ENCODE results near the gene PRDM1.

PRDM1 gene

DNA sequence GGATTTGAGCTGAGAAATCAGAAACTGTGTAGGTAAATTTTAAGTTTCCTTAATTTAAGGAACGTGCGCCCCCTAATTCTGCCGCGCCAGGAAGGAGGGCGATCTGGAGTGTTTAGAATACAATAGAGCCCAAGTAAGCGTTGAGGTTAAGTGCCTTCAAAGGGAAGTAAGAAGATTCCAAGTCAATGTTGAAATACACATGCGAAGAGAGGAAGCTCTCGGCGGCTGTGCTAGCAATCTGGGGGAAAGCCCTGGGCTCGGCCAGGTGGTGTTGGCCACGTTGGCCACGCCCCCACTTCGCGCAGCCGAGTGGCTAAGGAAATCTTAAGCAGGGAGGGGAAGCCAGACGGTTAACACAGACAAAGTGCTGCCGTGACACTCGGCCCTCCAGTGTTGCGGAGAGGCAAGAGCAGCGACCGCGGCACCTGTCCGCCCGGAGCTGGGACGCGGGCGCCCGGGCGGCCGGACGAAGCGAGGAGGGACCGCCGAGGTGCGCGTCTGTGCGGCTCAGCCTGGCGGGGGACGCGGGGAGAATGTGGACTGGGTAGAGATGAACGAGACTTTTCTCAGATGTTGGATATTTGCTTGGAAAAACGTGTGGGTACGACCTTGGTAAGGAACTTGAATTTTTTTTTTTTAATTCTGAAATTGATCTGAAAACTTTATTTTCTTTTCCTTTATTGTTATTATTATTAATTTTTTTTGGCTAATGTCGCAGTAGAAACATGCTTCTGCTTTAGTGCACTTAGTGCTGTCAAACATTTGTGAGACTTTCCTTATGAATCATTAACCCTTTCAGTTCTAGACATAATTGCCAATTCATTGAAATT, at the start of gene PRDM1:
Gene PRDM1, plus strand, starts transcription at position 353 of the 830 bp plus-strand sequence. Its CDS starts 218 bp downstream, at position 571.
- no peaks in the 10 kb centered on the region for H3K27me3 ChIP-seq (replicated peaks; ENCODE audit: control insufficient read depth, insufficient read depth, low read length)

GRCh38 chr6:106037060-106037459, 49.1 kb upstream of the PRDM1 start:
- no peaks in the 10 kb centered on the region for H3K27me3 ChIP-seq (replicated peaks; ENCODE audit: control insufficient read depth, insufficient read depth, low read length)
- H3K9ac ChIP-seq (ENCODE audit: low read length), result no peak overlapping the region
- peaks cover 4% of the 10 kb centered on the region for H3K4me1 ChIP-seq (ENCODE audit: control insufficient read depth, insufficient read depth, low read length)
- no peak overlapping the region for H3K4me3 ChIP-seq (ENCODE audit: low read length)
- no peaks in the 10 kb centered on the region for H3K36me3 ChIP-seq (ENCODE audit: control insufficient read depth, insufficient read depth, low read length, severe bottlenecking)
- peaks cover 15% of the 10 kb centered on the region for H3K9me3 ChIP-seq (ENCODE audit: control insufficient read depth, low read length)
- peak; percentile 7 for DNase-seq (ENCODE audit: low read depth)

More for the DNA sequence above, at the start of gene PRDM1:
- H3K9me3 ChIP-seq (ENCODE audit: control insufficient read depth, low read length), result no peaks in the 10 kb centered on the region
- DNase-seq (ENCODE audit: low read depth), result peak; percentile 80
- H3K4me3 ChIP-seq (ENCODE audit: low read length), result peak within 1 kb of the TSS; percentile 87
- H3K9ac ChIP-seq (ENCODE audit: low read length), result peak within 1 kb of the TSS; percentile 71
- H3K4me1 ChIP-seq (ENCODE audit: control insufficient read depth, insufficient read depth, low read length), result peaks cover 40% of the 10 kb centered on the region
- no peaks in the 10 kb centered on the region for H3K36me3 ChIP-seq (ENCODE audit: control insufficient read depth, insufficient read depth, low read length, severe bottlenecking)

DNA sequence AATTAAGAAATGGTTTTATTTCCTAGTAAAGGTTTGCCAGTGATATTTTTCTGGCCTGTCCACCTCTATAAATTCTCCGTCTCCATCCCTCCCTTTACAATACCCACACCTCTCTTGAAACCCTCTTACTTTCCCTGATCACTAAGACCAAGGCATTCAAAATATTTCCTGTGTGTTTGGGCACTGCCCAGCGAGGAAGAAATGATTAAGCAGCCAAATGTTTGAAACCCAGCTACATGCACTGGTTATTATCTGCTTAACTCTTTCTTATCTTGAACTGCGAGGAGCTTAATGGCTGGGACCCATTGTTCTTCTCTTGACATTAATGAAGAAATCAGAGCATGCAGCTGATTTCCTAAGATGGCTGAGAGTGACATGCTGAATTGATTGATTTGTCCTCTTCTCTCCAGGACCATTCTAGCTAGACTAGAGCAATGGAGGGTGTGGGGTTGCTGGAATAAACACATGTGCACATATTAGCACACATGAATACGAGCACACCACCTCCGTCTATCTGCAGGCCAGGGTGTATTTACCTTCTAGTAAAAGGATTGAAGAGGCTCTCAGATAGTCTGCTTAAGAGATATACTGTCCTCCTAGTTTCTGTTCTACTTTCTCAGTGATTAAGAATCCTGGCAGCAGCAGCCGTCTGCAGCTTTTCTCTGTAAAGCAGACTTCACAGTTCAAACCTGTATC, 46.1 kb upstream of the PRDM1 start:
- Histone ChIP-seq H3K27me3 (replicated peaks; ENCODE audit: control insufficient read depth, insufficient read depth, low read length) (no peaks in the 10 kb centered on the region), H3K9me3 (ENCODE audit: control insufficient read depth, low read length) (peaks cover 15% of the 10 kb centered on the region), H3K4me3 (ENCODE audit: low read length) (no peak overlapping the region), H3K9ac (ENCODE audit: low read length) (no peak overlapping the region), H3K36me3 (ENCODE audit: control insufficient read depth, insufficient read depth, low read length, severe bottlenecking) (no peaks in the 10 kb centered on the region), H3K4me1 (ENCODE audit: control insufficient read depth, insufficient read depth, low read length) (peaks cover 4% of the 10 kb centered on the region)
- no peak for DNase-seq (ENCODE audit: low read depth)

DNA sequence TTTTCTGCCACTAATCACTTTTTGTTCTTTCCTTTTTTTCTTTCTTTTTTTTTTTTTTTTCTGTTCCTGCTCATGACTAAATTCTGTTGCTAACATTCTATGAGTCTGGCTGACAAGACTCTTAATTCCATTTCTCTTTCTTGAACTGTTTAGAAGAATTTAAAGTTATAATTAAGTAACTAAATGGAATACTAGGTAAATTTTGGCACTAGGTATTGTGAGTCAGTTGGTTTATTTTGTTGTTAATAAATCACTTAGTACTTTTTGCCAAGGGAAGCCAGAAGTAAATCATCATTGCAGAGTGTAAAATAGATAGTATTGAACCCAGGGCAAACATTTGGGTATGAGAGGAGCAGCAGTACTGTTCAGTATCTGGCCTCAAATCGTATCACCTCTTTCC, 42.0 kb upstream of the PRDM1 start:
- Histone ChIP-seq H3K9ac (ENCODE audit: low read length) (no peak overlapping the region), H3K27me3 (replicated peaks; ENCODE audit: control insufficient read depth, insufficient read depth, low read length) (no peaks in the 10 kb centered on the region), H3K4me1 (ENCODE audit: control insufficient read depth, insufficient read depth, low read length) (peaks cover 4% of the 10 kb centered on the region), H3K36me3 (ENCODE audit: control insufficient read depth, insufficient read depth, low read length, severe bottlenecking) (no peaks in the 10 kb centered on the region), H3K9me3 (ENCODE audit: control insufficient read depth, low read length) (no peaks in the 10 kb centered on the region), H3K4me3 (ENCODE audit: low read length) (no peak overlapping the region)
- DNase-seq (ENCODE audit: low read depth), result no peak

- no peaks in the 10 kb centered on the region for H3K9me3 ChIP-seq (ENCODE audit: control insufficient read depth, low read length)
- no peak for DNase-seq (ENCODE audit: low read depth)
- H3K36me3 ChIP-seq (ENCODE audit: control insufficient read depth, insufficient read depth, low read length, severe bottlenecking), result no peaks in the 10 kb centered on the region
- no peak overlapping the region for H3K9ac ChIP-seq (ENCODE audit: low read length)
- H3K27me3 ChIP-seq (replicated peaks; ENCODE audit: control insufficient read depth, insufficient read depth, low read length), result no peaks in the 10 kb centered on the region
- no peak overlapping the region for H3K4me3 ChIP-seq (ENCODE audit: low read length)
- H3K4me1 ChIP-seq (ENCODE audit: control insufficient read depth, insufficient read depth, low read length), result peaks cover 2% of the 10 kb centered on the region
Measured at GRCh38 chr6:106045077-106045476, 41.1 kb upstream of the PRDM1 start.

- H3K4me3 ChIP-seq (ENCODE audit: low read length), result no peak overlapping the region
- H3K9me3 ChIP-seq (ENCODE audit: control insufficient read depth, low read length), result no peaks in the 10 kb centered on the region
- no peaks in the 10 kb centered on the region for H3K4me1 ChIP-seq (ENCODE audit: control insufficient read depth, insufficient read depth, low read length)
- no peaks in the 10 kb centered on the region for H3K27me3 ChIP-seq (replicated peaks; ENCODE audit: control insufficient read depth, insufficient read depth, low read length)
- no peak for DNase-seq (ENCODE audit: low read depth)
- no peaks in the 10 kb centered on the region for H3K36me3 ChIP-seq (ENCODE audit: control insufficient read depth, insufficient read depth, low read length, severe bottlenecking)
- no peak overlapping the region for H3K9ac ChIP-seq (ENCODE audit: low read length)
Measured at GRCh38 chr6:106046116-106046853, 39.9 kb upstream of the PRDM1 start.

GRCh38 chr6:106046854-106047200, 39.3 kb upstream of the PRDM1 start:
- Histone ChIP-seq H3K4me1 (ENCODE audit: control insufficient read depth, insufficient read depth, low read length) (no peaks in the 10 kb centered on the region), H3K27me3 (replicated peaks; ENCODE audit: control insufficient read depth, insufficient read depth, low read length) (no peaks in the 10 kb centered on the region), H3K4me3 (ENCODE audit: low read length) (no peak overlapping the region), H3K9ac (ENCODE audit: low read length) (no peak overlapping the region), H3K9me3 (ENCODE audit: control insufficient read depth, low read length) (no peaks in the 10 kb centered on the region), H3K36me3 (ENCODE audit: control insufficient read depth, insufficient read depth, low read length, severe bottlenecking) (no peaks in the 10 kb centered on the region)
- no peak for DNase-seq (ENCODE audit: low read depth)

DNA sequence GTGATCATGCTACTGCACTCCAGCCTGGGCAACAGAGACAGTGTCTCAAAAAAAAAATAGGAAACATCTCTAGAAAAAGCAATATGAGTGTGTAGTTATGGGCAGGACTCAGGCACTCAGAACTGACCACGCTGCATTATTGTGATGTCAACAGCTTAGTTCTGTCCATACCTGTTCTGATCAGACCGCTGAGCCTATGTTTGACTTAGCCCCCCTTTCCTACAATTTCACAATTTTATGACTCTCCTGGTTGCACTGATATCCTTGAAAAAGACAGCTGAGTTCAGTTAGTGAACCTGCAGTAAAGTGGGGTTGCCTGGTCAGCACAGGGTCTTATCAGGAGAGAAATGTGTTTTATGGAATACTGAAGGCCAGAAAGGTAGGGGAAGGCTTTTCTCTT, 37.8 kb upstream of the PRDM1 start:
- Histone ChIP-seq H3K4me1 (ENCODE audit: control insufficient read depth, insufficient read depth, low read length) (no peaks in the 10 kb centered on the region), H3K9me3 (ENCODE audit: control insufficient read depth, low read length) (no peaks in the 10 kb centered on the region), H3K4me3 (ENCODE audit: low read length) (no peak overlapping the region), H3K27me3 (replicated peaks; ENCODE audit: control insufficient read depth, insufficient read depth, low read length) (no peaks in the 10 kb centered on the region), H3K36me3 (ENCODE audit: control insufficient read depth, insufficient read depth, low read length, severe bottlenecking) (no peaks in the 10 kb centered on the region), H3K9ac (ENCODE audit: low read length) (no peak overlapping the region)
- DNase-seq (ENCODE audit: low read depth), result no peak

GRCh38 chr6:106050538-106050937, 35.6 kb upstream of the PRDM1 start:
- Histone ChIP-seq H3K4me1 (ENCODE audit: control insufficient read depth, insufficient read depth, low read length) (no peaks in the 10 kb centered on the region), H3K27me3 (replicated peaks; ENCODE audit: control insufficient read depth, insufficient read depth, low read length) (no peaks in the 10 kb centered on the region), H3K36me3 (ENCODE audit: control insufficient read depth, insufficient read depth, low read length, severe bottlenecking) (no peaks in the 10 kb centered on the region), H3K9ac (ENCODE audit: low read length) (no peak overlapping the region), H3K4me3 (ENCODE audit: low read length) (no peak overlapping the region), H3K9me3 (ENCODE audit: control insufficient read depth, low read length) (no peaks in the 10 kb centered on the region)
- DNase-seq (ENCODE audit: low read depth), result no peak

- H3K4me3 ChIP-seq (ENCODE audit: low read length), result no peak overlapping the region
- H3K9me3 ChIP-seq (ENCODE audit: control insufficient read depth, low read length), result no peaks in the 10 kb centered on the region
- H3K27me3 ChIP-seq (replicated peaks; ENCODE audit: control insufficient read depth, insufficient read depth, low read length), result no peaks in the 10 kb centered on the region
- DNase-seq (ENCODE audit: low read depth), result no peak
- H3K36me3 ChIP-seq (ENCODE audit: control insufficient read depth, insufficient read depth, low read length, severe bottlenecking), result no peaks in the 10 kb centered on the region
- H3K4me1 ChIP-seq (ENCODE audit: control insufficient read depth, insufficient read depth, low read length), result no peaks in the 10 kb centered on the region
- H3K9ac ChIP-seq (ENCODE audit: low read length), result no peak overlapping the region
Measured at GRCh38 chr6:106051226-106051625, 34.9 kb upstream of the PRDM1 start.

DNA sequence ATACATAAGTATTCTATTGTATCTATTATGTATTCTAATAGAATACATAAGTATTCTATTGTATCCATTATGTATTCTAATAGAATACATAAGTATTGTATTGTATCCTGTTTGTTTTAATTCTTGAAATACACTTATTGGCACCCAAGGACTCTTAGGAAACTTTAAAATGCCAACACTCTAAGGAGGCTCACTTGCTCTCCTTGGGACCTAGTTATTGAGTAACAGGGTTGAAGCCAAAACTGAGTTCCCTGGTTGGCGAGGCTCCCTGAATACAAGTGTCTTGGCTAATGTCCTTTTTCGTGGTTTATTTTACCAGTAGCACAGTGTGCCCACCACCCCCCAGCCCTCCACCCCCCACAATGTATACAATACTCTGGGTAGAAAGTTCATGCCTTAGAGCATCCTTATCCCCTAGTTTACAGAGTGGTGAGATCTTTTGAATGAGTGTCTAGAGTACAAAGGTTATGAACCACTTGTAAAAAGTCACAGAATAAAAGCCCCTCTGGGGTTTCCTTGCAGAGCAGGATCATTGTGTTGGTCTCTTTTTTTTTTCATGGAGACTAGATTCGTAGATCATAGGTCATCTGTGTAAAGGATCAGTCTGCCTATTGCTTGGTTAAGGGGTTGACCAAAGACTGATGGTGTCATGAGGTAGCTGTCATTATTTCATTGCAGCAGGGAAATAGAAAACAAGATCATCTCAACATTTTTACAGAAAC, 32.5 kb upstream of the PRDM1 start:
- DNase-seq (ENCODE audit: low read depth), result no peak
- Histone ChIP-seq H3K36me3 (ENCODE audit: control insufficient read depth, insufficient read depth, low read length, severe bottlenecking) (no peaks in the 10 kb centered on the region), H3K9me3 (ENCODE audit: control insufficient read depth, low read length) (no peaks in the 10 kb centered on the region), H3K4me1 (ENCODE audit: control insufficient read depth, insufficient read depth, low read length) (no peaks in the 10 kb centered on the region), H3K4me3 (ENCODE audit: low read length) (no peak overlapping the region), H3K27me3 (replicated peaks; ENCODE audit: control insufficient read depth, insufficient read depth, low read length) (no peaks in the 10 kb centered on the region), H3K9ac (ENCODE audit: low read length) (no peak overlapping the region)

Measured in adipocyte (in vitro differentiated cells).